HepG2 (cell line): ENCODE data around the gene NFIC. TPM values are rescaled to one million over a fixed set of nuclear protein-coding genes. Genes with fewer than 3 reads are reported as not detected.

ENCODE experiments used
- EHMT2 ChIP-seq: fragments of 200-600 bp; sonication (generic); IDR thresholded peaks from 2 replicates; pipeline ENCODE4 v1.7.0; 2017; ENCODE audit warnings: antibody characterized with exemption, low read depth, low read length, borderline replicate concordance
- FOSL2 ChIP-seq: sonication (generic); formaldehyde crosslinking; IDR thresholded peaks from 2 replicates; pipeline ENCODE4 v1.4.0; 2020; ENCODE audit warnings: missing genetic modification reagents
- FOXA1 ChIP-seq, 2 experiments: fragments of 450-650 bp in 1 of 2; sonication (generic) in 1 of 2; formaldehyde crosslinking in 1 of 2; IDR thresholded peaks; 2 replicates each; pipeline versions ENCODE4 v1.4.0 to v1.6.1; 2016 to 2020; ENCODE audit warnings: missing genetic modification reagents in 1 of 2
- HMGXB3 ChIP-seq: sonication (generic); formaldehyde crosslinking; IDR thresholded peaks from 2 replicates; pipeline ENCODE4 v1.4.0; 2020; ENCODE audit warnings: missing genetic modification reagents, borderline replicate concordance
- HNRNPK ChIP-seq: fragments of 200-400 bp; formaldehyde crosslinking; IDR thresholded peaks from 2 replicates; pipeline ENCODE4 v1.6.1; 2018; ENCODE audit warnings: low read length, low read depth, moderate library complexity, mild to moderate bottlenecking; ENCODE audit not compliant: poor library complexity, severe bottlenecking
- PAF1 ChIP-seq: IDR thresholded peaks from 2 replicates; pipeline ENCODE4 v1.6.1; 2016; ENCODE audit warnings: missing genetic modification reagents, missing compliant biosample characterization
- RNF219 ChIP-seq: sonication (generic); formaldehyde crosslinking; IDR thresholded peaks from 2 replicates; pipeline ENCODE4 v1.5.0; 2020; ENCODE audit warnings: mild to moderate bottlenecking, missing genetic modification reagents
- ZBTB7B ChIP-seq: sonication (generic); formaldehyde crosslinking; IDR thresholded peaks from 2 replicates; pipeline ENCODE4 v1.4.0; 2020; ENCODE audit warnings: missing genetic modification reagents
- ZKSCAN8 ChIP-seq: IDR thresholded peaks from 2 replicates; pipeline ENCODE4 v1.6.1; 2016; ENCODE audit warnings: borderline replicate concordance, missing genetic modification reagents, missing compliant biosample characterization
- ZMAT3 ChIP-seq: sonication (generic); formaldehyde crosslinking; conservative IDR thresholded peaks from 2 replicates; pipeline ENCODE4 v1.7.0; 2021; ENCODE audit warnings: missing genetic modification reagents
- ZNF230 ChIP-seq: sonication (generic); formaldehyde crosslinking; IDR thresholded peaks from 2 replicates; pipeline ENCODE4 v1.4.0; 2020; ENCODE audit warnings: mild to moderate bottlenecking, missing genetic modification reagents
- ZNF354B ChIP-seq: sonication (generic); formaldehyde crosslinking; IDR thresholded peaks from 2 replicates; pipeline ENCODE4 v1.8.0; 2022; ENCODE audit warnings: mild to moderate bottlenecking, missing genetic modification reagents
- ZNF441 ChIP-seq: sonication (generic); formaldehyde crosslinking; IDR thresholded peaks from 2 replicates; pipeline ENCODE4 v1.7.0; 2021; ENCODE audit warnings: missing genetic modification reagents, borderline replicate concordance
- ZNF704 ChIP-seq: sonication (generic); formaldehyde crosslinking; IDR thresholded peaks from 2 replicates; pipeline ENCODE4 v1.8.1; 2023; ENCODE audit warnings: mild to moderate bottlenecking, inconsistent platforms, moderate library complexity, missing genetic modification reagents, borderline replicate concordance
- ZNF747 ChIP-seq: sonication (generic); formaldehyde crosslinking; IDR thresholded peaks from 2 replicates; pipeline ENCODE4 v1.8.1; 2023; ENCODE audit warnings: missing genetic modification reagents, mild to moderate bottlenecking, borderline replicate concordance
- ZSCAN9 ChIP-seq: IDR thresholded peaks from 2 replicates; pipeline ENCODE4 v1.6.1; 2016; ENCODE audit warnings: borderline replicate concordance
- polyA plus RNA-seq, 8 experiments: library from polyadenylated mRNA; depleted of rRNA in 3 of 8; stranded (reverse) in 7 of 8; unstranded in 1 of 8; fragments of >200 nt; fragmentation: Illumina TruSeq in 4 of 8; extraction: Trizol in 4 of 8; gene quantifications; 2 replicates each; pipeline versions ENCODE4 v1.2.1 to v1.2.3, GENCODE V29; 2011 to 2016; ENCODE audit warnings: low read depth in 4 of 8, missing spikeins in 1 of 8, mixed read lengths in 1 of 8; ENCODE audit not compliant: insufficient read depth in 1 of 8
- total RNA-seq, 5 experiments: library from RNA; depleted of rRNA; stranded (reverse); fragments of >200 nt; fragmentation: Illumina TruSeq; extraction: Trizol; gene quantifications; 2 replicates each; pipeline ENCODE4 v1.2.3, GENCODE V29; 2016; ENCODE audit warnings: low read depth in 1 of 5
- TF ChIP-seq, protein P1 (sequence below): sonication (generic); formaldehyde crosslinking; IDR thresholded peaks from 2 replicates; pipeline ENCODE4 v1.5.1; 2020; ENCODE audit warnings: missing genetic modification reagents, mild to moderate bottlenecking, borderline replicate concordance
- TF ChIP-seq, protein P2 (sequence below): sonication (generic); formaldehyde crosslinking; IDR thresholded peaks from 2 replicates; pipeline ENCODE4 v1.9.0; 2022; ENCODE audit warnings: missing genetic modification reagents, mild to moderate bottlenecking, borderline replicate concordance

Gene NFIC
- total and polyA plus RNA-seq, 2 of the 13 experiments (the other 11 are each of a cell fraction or from before 2014, with no cell fraction given), result 1.3 to 2.5 TPM

DNA sequence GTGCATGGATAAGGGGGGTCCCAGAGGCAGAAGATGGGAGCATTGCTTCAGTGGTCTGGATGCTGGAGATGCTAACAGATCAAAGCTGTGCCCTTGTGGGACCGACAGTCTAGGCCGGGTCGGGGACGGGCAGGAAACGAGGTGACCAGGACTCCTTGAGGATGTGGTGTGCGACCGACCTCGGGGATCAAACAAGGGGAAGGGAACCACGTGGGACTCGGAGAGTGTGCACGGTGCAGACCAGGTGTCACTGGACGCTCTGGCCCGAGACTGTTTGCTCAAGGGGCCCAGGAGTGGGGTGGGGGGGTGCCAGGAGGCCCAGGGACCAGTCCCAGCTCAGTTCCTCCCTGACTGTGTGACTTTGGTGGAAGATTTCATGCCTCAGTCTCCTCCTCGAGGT lies 6.0 kb downstream of the NFIC start (continued):
- TF ChIP-seq RNF219 (CRISPR knock-in tag) (no peak), ZNF441 (no peak), ZKSCAN8 (0 out of 2 replicates have a peak, but pooled peaks have one; percentile 18), ZMAT3 (no peak), ZNF354B (CRISPR knock-in tag) (no peak), PAF1 (no peak), FOXA1 (IDR thresholded peaks at IDR 0.05) (no peak), FOXA1 (CRISPR knock-in tag; IDR thresholded peaks at IDR 0.05) (0 out of 2 replicates have a peak, but pooled peaks have one; percentile 27), ZNF704 (no peak), ZBTB7B (CRISPR knock-in tag) (no peak), HNRNPK (no peak), HMGXB3 (CRISPR knock-in tag) (no peak), ZNF230 (no peak), FOSL2 (CRISPR knock-in tag) (no peak), EHMT2 (no peak), ZSCAN9 (CRISPR knock-in tag) (no peak), ZNF747 (CRISPR knock-in tag) (no peak)
- TF ChIP-seq, protein P1, sequence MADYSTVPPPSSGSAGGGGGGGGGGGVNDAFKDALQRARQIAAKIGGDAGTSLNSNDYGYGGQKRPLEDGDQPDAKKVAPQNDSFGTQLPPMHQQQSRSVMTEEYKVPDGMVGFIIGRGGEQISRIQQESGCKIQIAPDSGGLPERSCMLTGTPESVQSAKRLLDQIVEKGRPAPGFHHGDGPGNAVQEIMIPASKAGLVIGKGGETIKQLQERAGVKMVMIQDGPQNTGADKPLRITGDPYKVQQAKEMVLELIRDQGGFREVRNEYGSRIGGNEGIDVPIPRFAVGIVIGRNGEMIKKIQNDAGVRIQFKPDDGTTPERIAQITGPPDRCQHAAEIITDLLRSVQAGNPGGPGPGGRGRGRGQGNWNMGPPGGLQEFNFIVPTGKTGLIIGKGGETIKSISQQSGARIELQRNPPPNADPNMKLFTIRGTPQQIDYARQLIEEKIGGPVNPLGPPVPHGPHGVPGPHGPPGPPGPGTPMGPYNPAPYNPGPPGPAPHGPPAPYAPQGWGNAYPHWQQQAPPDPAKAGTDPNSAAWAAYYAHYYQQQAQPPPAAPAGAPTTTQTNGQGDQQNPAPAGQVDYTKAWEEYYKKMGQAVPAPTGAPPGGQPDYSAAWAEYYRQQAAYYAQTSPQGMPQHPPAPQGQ, result no peak
- TF ChIP-seq, protein P2, sequence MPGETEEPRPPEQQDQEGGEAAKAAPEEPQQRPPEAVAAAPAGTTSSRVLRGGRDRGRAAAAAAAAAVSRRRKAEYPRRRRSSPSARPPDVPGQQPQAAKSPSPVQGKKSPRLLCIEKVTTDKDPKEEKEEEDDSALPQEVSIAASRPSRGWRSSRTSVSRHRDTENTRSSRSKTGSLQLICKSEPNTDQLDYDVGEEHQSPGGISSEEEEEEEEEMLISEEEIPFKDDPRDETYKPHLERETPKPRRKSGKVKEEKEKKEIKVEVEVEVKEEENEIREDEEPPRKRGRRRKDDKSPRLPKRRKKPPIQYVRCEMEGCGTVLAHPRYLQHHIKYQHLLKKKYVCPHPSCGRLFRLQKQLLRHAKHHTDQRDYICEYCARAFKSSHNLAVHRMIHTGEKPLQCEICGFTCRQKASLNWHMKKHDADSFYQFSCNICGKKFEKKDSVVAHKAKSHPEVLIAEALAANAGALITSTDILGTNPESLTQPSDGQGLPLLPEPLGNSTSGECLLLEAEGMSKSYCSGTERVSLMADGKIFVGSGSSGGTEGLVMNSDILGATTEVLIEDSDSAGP (CRISPR knock-in tag), result peak; percentile 41; the same call in 1 of the 2 replicates
